ENCODE measurements around the gene NARS2.

NARS2 gene

GRCh38 chr11:78549624-78550409 is 24.8 kb downstream of the NARS2 start:
- H3K4me3 ChIP-seq (ENCODE audit: low read depth, low read length) = no peak overlapping the region
- no peak for TF ChIP-seq MAX (IDR thresholded peaks at IDR 0.05; ENCODE audit: low read depth, low read length)
- TF ChIP-seq MYC (IDR thresholded peaks at IDR 0.05; ENCODE audit: low read depth, low read length) = no peak
- no peak for TF ChIP-seq POLR2A (IDR thresholded peaks at IDR 0.05; ENCODE audit: extremely low read depth, insufficient read length)
- TF ChIP-seq CTCF (IDR thresholded peaks at IDR 0.05; ENCODE audit: low read depth, low read length) = no peak
- no peak for DNase-seq (ENCODE audit: low read depth)

- DNase-seq (ENCODE audit: low read depth) = no peak
- no peak for TF ChIP-seq MAX (IDR thresholded peaks at IDR 0.05; ENCODE audit: low read depth, low read length)
- TF ChIP-seq CTCF (IDR thresholded peaks at IDR 0.05; ENCODE audit: low read depth, low read length) = no peak
- TF ChIP-seq MYC (IDR thresholded peaks at IDR 0.05; ENCODE audit: low read depth, low read length) = no peak
- no peak for TF ChIP-seq POLR2A (IDR thresholded peaks at IDR 0.05; ENCODE audit: extremely low read depth, insufficient read length)
- no peak overlapping the region for H3K4me3 ChIP-seq (ENCODE audit: low read depth, low read length)
These were observed 25.6 kb downstream of the NARS2 start for GRCh38 chr11:78548911-78549590.

GRCh38 chr11:78547931-78548705 is 26.5 kb downstream of the NARS2 start:
- TF ChIP-seq POLR2A (IDR thresholded peaks at IDR 0.05; ENCODE audit: extremely low read depth, insufficient read length) (no peak), MAX (IDR thresholded peaks at IDR 0.05; ENCODE audit: low read depth, low read length) (no peak), MYC (IDR thresholded peaks at IDR 0.05; ENCODE audit: low read depth, low read length) (no peak), CTCF (IDR thresholded peaks at IDR 0.05; ENCODE audit: low read depth, low read length) (no peak)
- DNase-seq (ENCODE audit: low read depth) = no peak
- no peak overlapping the region for H3K4me3 ChIP-seq (ENCODE audit: low read depth, low read length)

GRCh38 chr11:78542007-78542406 is 32.7 kb downstream of the NARS2 start:
- no peak for DNase-seq (ENCODE audit: low read depth)
- no peak overlapping the region for H3K4me3 ChIP-seq (ENCODE audit: low read depth, low read length)
- TF ChIP-seq MYC (IDR thresholded peaks at IDR 0.05; ENCODE audit: low read depth, low read length) (no peak), POLR2A (IDR thresholded peaks at IDR 0.05; ENCODE audit: extremely low read depth, insufficient read length) (no peak), MAX (IDR thresholded peaks at IDR 0.05; ENCODE audit: low read depth, low read length) (no peak), CTCF (IDR thresholded peaks at IDR 0.05; ENCODE audit: low read depth, low read length) (no peak)

GRCh38 chr11:78541537-78541936 is 33.1 kb downstream of the NARS2 start:
- no peak overlapping the region for H3K4me3 ChIP-seq (ENCODE audit: low read depth, low read length)
- TF ChIP-seq CTCF (IDR thresholded peaks at IDR 0.05; ENCODE audit: low read depth, low read length) (no peak), MAX (IDR thresholded peaks at IDR 0.05; ENCODE audit: low read depth, low read length) (no peak), POLR2A (IDR thresholded peaks at IDR 0.05; ENCODE audit: extremely low read depth, insufficient read length) (no peak), MYC (IDR thresholded peaks at IDR 0.05; ENCODE audit: low read depth, low read length) (no peak)
- no peak for DNase-seq (ENCODE audit: low read depth)

Measured in NB4 (cell line).